H54 (cell line): ENCODE measurements around the gene IQCM.

Experiments
- DNase-seq: peaks from one replicate; pipeline ENCODE4 v3.0.0; 2011; ENCODE audit warnings: low spot score, mixed read lengths; ENCODE audit not compliant: insufficient read length
- FAIRE-seq: peaks from 3 replicates; lab custom pipeline; 2011; peaks lifted over from hg19 to GRCh38; lab: Jason Lieb, UNC
- POLR2A ChIP-seq: IDR thresholded peaks from 2 replicates; pipeline ENCODE4 v1.6.1; 2011; ENCODE audit warnings: low read depth, mild to moderate bottlenecking, low read length

Gene IQCM

GRCh38 chr4:149749784-149750183, 65.9 kb downstream of the IQCM start:
- FAIRE-seq (no peak), DNase-seq (no peak)
- TF ChIP-seq POLR2A, result no peak

GRCh38 chr4:149747646-149748045, 68.0 kb downstream of the IQCM start:
- DNase-seq (no peak), FAIRE-seq (no peak)
- TF ChIP-seq POLR2A, result no peak

DNA sequence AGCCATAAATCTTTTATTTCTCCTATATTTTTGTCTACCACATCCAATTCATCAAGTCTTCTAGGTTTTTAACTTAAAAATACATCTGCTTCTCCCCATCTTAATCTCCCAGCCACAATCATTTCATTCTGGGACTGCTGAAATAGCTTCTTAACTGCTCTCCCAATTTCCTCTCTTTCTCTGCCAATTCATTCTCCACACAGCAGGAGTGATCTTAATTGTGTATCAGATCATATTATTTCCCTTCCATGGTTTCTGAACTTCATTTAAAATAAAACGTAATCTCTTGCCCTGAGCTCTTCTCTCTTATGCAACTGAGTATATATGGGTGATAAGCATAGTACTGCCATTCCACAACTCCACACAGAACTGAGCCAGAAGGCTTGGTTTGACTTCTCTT, 69.4 kb downstream of the IQCM start:
- FAIRE-seq (no peak), DNase-seq (no peak)
- TF ChIP-seq POLR2A, result no peak

DNA sequence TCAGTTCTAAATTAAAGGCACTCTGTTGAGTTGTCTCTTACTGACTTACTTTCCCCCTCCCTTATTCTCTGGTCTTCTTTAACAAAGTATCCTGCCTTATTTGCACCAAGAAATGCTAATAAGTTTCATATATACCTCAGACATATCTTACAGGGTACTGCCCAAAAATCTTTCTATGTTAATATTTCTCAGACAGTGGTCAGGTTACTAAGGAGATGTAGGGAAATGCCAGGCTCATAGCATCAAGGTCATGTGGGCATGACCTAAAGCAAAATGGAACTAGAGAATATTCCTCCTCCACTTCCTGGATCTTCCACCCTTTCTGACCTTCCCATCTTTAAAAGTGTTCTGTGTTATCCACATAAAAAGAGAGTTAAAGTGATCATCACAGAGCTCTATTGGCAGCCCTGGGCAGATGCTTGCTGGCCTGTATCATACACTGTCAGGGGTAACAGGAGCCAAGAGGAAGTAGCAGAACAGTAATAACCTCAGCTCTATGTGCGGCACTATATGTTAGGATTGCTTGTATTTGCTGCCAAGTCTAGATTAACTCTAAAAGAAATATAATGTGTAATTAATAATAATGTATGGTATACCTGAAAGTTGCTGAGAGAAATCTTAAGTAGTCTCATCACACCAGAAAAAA, 74.3 kb downstream of the IQCM start:
- TF ChIP-seq POLR2A, result no peak
- DNase-seq (no peak), FAIRE-seq (no peak)

- DNase-seq, result no peak
- TF ChIP-seq POLR2A, result no peak
- FAIRE-seq, result no peak
Observed at GRCh38 chr4:149738156-149738555, 77.5 kb downstream of the IQCM start.

- TF ChIP-seq POLR2A, result no peak
- DNase-seq (no peak), FAIRE-seq (no peak)
Observed at GRCh38 chr4:149735796-149736195, 79.8 kb downstream of the IQCM start.

DNA sequence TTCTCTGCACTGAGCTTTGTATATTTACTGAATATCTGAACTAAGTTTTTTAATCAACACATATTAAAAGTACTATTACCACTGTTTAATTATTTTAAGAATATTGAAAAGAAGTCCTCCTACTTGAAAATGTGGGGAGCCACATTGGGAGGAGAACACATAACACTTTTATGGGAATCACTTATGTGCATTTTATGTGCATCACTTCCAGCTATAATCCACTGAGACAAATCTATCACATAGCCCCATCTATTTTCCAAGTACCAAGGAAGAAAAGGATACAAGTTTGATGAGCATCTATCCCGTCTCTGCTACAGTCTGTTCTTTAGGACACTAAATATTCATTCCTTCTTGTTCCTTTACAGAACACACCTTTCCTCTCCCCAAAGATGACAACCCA, 87.2 kb downstream of the IQCM start:
- no peak for FAIRE-seq
- DNase-seq, result no peak
- no peak for TF ChIP-seq POLR2A

DNA sequence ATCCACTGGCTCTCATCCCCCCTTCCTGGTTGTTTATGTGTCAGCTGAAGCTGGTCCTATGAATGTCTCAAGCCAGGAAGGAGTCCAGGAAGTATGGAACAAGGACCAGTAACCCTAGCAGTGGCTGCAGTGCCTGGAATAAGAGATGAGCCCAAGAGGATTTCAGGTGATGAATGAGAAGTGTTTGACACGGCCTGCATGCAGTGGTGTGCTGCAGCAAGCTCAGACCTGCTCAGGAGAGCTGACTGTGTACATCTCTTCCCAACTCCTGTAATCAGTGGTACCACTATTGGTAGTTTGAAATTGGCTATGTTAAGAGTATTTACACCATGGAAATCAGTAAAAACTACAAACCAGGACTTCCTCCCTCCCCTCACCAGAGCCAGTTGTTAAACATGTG, 88.0 kb downstream of the IQCM start:
- no peak for FAIRE-seq
- DNase-seq, result no peak
- TF ChIP-seq POLR2A, result no peak

DNA sequence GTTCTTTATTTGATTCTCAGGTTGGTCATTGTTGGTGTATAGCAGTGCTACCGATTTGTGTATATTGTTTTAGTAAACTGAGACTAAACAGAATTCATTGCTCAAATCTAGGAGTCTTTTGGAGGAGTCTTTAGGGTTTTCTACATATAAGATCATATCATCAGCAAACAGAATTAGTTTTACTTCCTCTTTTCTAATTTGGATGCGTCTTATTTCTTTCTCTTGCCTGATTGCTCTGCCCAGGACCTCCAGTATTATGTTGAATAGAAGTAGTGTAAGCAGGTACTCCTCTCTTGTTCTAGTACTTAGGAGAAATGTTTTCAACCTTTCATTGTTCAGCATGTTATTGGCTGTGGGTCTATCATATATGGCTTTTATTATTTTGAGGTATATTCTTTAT, 92.6 kb downstream of the IQCM start:
- FAIRE-seq (no peak), DNase-seq (no peak)
- TF ChIP-seq POLR2A, result no peak

- DNase-seq, result no peak
Observed at GRCh38 chr4:149719806-149720205, 95.8 kb downstream of the IQCM start.

GRCh38 chr4:149719357-149719756, 96.3 kb downstream of the IQCM start:
- FAIRE-seq (no peak), DNase-seq (no peak)
- TF ChIP-seq POLR2A, result no peak

More at GRCh38 chr4:149719806-149720205, 95.8 kb downstream of the IQCM start:
- FAIRE-seq, result no peak
- TF ChIP-seq POLR2A, result no peak

- no peak for FAIRE-seq
- no peak for DNase-seq
- no peak for TF ChIP-seq POLR2A
Observed at GRCh38 chr4:149718500-149718899, 97.1 kb downstream of the IQCM start.

GRCh38 chr4:149716728-149717127, 98.9 kb downstream of the IQCM start:
- FAIRE-seq (no peak), DNase-seq (no peak)
- TF ChIP-seq POLR2A, result no peak

GRCh38 chr4:149715822-149716585, 99.6 kb downstream of the IQCM start:
- no peak for TF ChIP-seq POLR2A
- DNase-seq (no peak), FAIRE-seq (no peak)

- no peak for DNase-seq
- FAIRE-seq, result no peak
- TF ChIP-seq POLR2A, result no peak
Observed at GRCh38 chr4:149713031-149713430, 102.6 kb downstream of the IQCM start.
